Stimulated activated CD4-positive, alpha-beta T cell treated with anti-CD3 and anti-CD28 coated beads, Interleukin-12 subunit alpha, Interleukin-12 subunit beta, amount 100 ng/mL, for 4 hours (primary cell): ENCODE data around the gene RIN3.

Experiments used
- DNase-seq: peaks from one replicate; pipeline ENCODE4 v3.0.0-alpha.2; 2020

The RIN3 gene

GRCh38 chr14:92486881-92487280 is 26.7 kb upstream of the RIN3 start:
- DNase-seq: no peak

- DNase-seq: no peak
These were observed 26.0 kb upstream of the RIN3 start for GRCh38 chr14:92487513-92488133.

- DNase-seq: no peak
These were observed 24.0 kb upstream of the RIN3 start for GRCh38 chr14:92489394-92490238.

GRCh38 chr14:92490239-92490959 is 23.2 kb upstream of the RIN3 start:
- no peak for DNase-seq

GRCh38 chr14:92491782-92492181 is 21.8 kb upstream of the RIN3 start:
- no peak for DNase-seq

- no peak for DNase-seq
These were observed 21.3 kb upstream of the RIN3 start for GRCh38 chr14:92492258-92492657.

- DNase-seq: no peak
These were observed 20.6 kb upstream of the RIN3 start for GRCh38 chr14:92493024-92493423.

GRCh38 chr14:92493492-92493891 is 20.1 kb upstream of the RIN3 start:
- no peak for DNase-seq

- DNase-seq: no peak
These were observed 19.1 kb upstream of the RIN3 start for GRCh38 chr14:92494512-92494911.

- DNase-seq: no peak
These were observed 18.6 kb upstream of the RIN3 start for GRCh38 chr14:92495027-92495426.

- DNase-seq: no peak
These were observed 17.3 kb upstream of the RIN3 start for GRCh38 chr14:92496191-92496857.

GRCh38 chr14:92497391-92497790 is 16.2 kb upstream of the RIN3 start:
- DNase-seq: no peak

GRCh38 chr14:92499234-92499633 is 14.3 kb upstream of the RIN3 start:
- no peak for DNase-seq

GRCh38 chr14:92500491-92500941 is 13.1 kb upstream of the RIN3 start:
- no peak for DNase-seq

GRCh38 chr14:92501891-92502351 is 11.7 kb upstream of the RIN3 start:
- no peak for DNase-seq

- DNase-seq: no peak
These were observed 10.9 kb upstream of the RIN3 start for GRCh38 chr14:92502541-92503286.

- DNase-seq: no peak
These were observed 9.7 kb upstream of the RIN3 start for GRCh38 chr14:92503756-92504491.

GRCh38 chr14:92505826-92506225 is 7.8 kb upstream of the RIN3 start:
- no peak for DNase-seq

GRCh38 chr14:92506231-92506630 is 7.3 kb upstream of the RIN3 start:
- no peak for DNase-seq

GRCh38 chr14:92507174-92507768 is 6.3 kb upstream of the RIN3 start:
- no peak for DNase-seq

GRCh38 chr14:92510972-92511371 is 2.6 kb upstream of the RIN3 start:
- DNase-seq: no peak
